Gastroesophageal sphincter (tissue), 4 donors: ENCODE results near the gene PAX3. TPM values are rescaled to one million over a fixed set of nuclear protein-coding genes. Genes with fewer than 3 reads are reported as not detected.

Experiments used
- ATAC-seq: fragments of 150-250 bp; one replicate; pipeline ENCODE4 v1.9.1; 2016; ENCODE audit warnings: mild to moderate bottlenecking, moderate library complexity
- H3K27ac ChIP-seq, 4 donors: fragments of 200-600 bp; sonication (generic) in 3 of 4; 1 replicate in 3 of 4; 2 replicates in 1 of 4; pipeline ENCODE4 v1.5.1; 2016 to 2019
- H3K27me3 ChIP-seq: fragments of 200-600 bp; sonication (generic); one replicate; pipeline ENCODE4 v1.5.1; 2019
- H3K36me3 ChIP-seq, 2 donors: fragments of 200-600 bp; sonication (generic); one replicate each; pipeline ENCODE4 v1.5.1; 2019; ENCODE audit warnings: control low read depth in 1 of 2
- H3K4me1 ChIP-seq, 3 donors: fragments of 200-600 bp; sonication (generic); 1 replicate in 2 of 3; 2 replicates in 1 of 3; pipeline ENCODE4 v1.5.1; 2016 to 2019; ENCODE audit warnings: control low read depth in 2 of 3
- H3K4me3 ChIP-seq, 2 donors: fragments of 200-600 bp; sonication (generic); one replicate each; pipeline ENCODE4 v1.5.1; 2019; ENCODE audit warnings: mild to moderate bottlenecking in 1 of 2, moderate library complexity in 1 of 2
- H3K9me3 ChIP-seq, 3 donors: fragments of 200-600 bp; sonication (generic); one replicate each; pipeline ENCODE4 v1.5.1; 2017 to 2019; ENCODE audit warnings: control low read depth in 2 of 3
- CTCF ChIP-seq, 4 experiments: fragments of 200-600 bp in 2 of 4; fragments of 450-650 bp in 2 of 4; sonication (generic) in 1 of 4; IDR thresholded peaks; one replicate each; pipeline ENCODE4 v1.5.1; 2017 to 2019; ENCODE audit warnings: antibody characterized with exemption in 4 of 4, mild to moderate bottlenecking in 2 of 4, moderate library complexity in 2 of 4
- EP300 ChIP-seq: sonication (generic); formaldehyde crosslinking; IDR thresholded peaks from one replicate; pipeline ENCODE4 v1.6.1; 2017; ENCODE audit warnings: antibody characterized with exemption, mild to moderate bottlenecking
- POLR2A ChIP-seq, 2 donors: fragments of 450-650 bp; IDR thresholded peaks; one replicate each; pipeline ENCODE4 v1.6.1; 2017; ENCODE audit warnings: antibody characterized with exemption in 2 of 2, mild to moderate bottlenecking in 2 of 2, moderate library complexity in 1 of 2
- POLR2AphosphoS5 ChIP-seq: sonication (generic); formaldehyde crosslinking; IDR thresholded peaks from one replicate; pipeline ENCODE4 v1.6.1; 2017; ENCODE audit warnings: antibody characterized with exemption
- WGBS, 2 donors: methylation state at CpG; one replicate each; pipeline ENCODE4 v1.1.5; 2018; ENCODE audit warnings: low coverage in 1 of 2; 5-methylcytosine and 5-hydroxymethylcytosine counted together
- total RNA-seq, 4 donors: library from RNA; depleted of rRNA; stranded (reverse); fragments of >200 nt; gene quantifications; one replicate each; pipeline ENCODE4 v1.1.0, GENCODE V29; 2016

The PAX3 gene
- total RNA-seq, 4 donors from 2014 or later, result 0.31 TPM; not detected in 3

DNA sequence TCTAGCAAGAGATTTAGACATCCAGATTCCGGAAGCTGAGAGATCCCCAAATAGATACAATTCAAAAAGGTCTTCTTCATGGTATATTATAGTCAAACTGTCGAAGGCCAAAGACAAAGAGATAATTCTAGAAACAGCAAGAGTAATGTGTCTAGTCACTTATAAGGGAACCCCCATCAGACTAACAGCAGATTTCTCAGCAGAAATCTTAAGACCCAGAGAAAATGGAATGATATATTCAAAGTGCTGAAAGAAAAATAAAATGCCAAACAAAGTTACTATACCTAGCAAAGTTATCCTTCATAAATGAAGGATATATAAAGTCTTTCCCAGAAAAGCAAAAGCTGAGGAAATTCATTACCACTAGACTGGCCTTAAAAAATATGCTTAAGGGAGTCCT lies 36.1 kb upstream of the PAX3 start:
- TF ChIP-seq EP300 (no peak), POLR2AphosphoS5 (no peak), CTCF (IDR thresholded peaks at IDR 0.05) (no peak), POLR2A (IDR thresholded peaks at IDR 0.05) (no peak)
- Histone ChIP-seq H3K9me3 (peaks cover 0 to 31% (median 0%) of the 10 kb centered on the region in 3 donors), H3K36me3 (no peaks in the 10 kb centered on the region), H3K4me1 (no peaks in the 10 kb centered on the region), H3K4me3 (no peak overlapping the region), H3K27me3 (no peaks in the 10 kb centered on the region), H3K27ac (no peak overlapping the region)
- no peak for ATAC-seq
- 92 to 100% methylated on average over 2 of the region's 2 CpGs for WGBS, 2 donors

DNA sequence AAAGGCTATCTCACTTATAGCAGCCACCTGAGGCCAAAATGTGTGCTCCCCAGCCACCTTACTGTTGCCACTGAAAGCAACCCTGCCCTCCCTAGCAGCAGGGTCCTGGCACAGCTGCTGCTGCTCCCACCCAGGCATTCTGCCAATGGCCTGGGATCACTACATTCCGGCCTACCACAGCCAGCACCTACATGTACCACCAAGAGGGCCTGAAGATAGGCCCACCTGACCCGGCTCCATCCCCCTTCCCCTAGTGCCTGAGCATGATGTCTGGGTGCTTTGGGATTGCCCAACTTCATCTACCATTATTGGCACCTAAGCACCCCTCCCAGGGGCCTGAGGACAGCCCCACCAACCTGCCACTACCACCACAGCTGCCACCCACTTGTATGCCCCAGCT lies 34.6 kb upstream of the PAX3 start:
- TF ChIP-seq CTCF (IDR thresholded peaks at IDR 0.05) (no peak), EP300 (no peak), POLR2AphosphoS5 (no peak), POLR2A (IDR thresholded peaks at IDR 0.05) (no peak)
- H3K4me1 ChIP-seq, result no peaks in the 10 kb centered on the region
- H3K4me3 ChIP-seq, result no peak overlapping the region
- no peak overlapping the region for H3K27ac ChIP-seq
- H3K9me3 ChIP-seq, result peaks cover 0 to 35% (median 0%) of the 10 kb centered on the region in 3 donors
- ATAC-seq, result no peak
- no peaks in the 10 kb centered on the region for H3K36me3 ChIP-seq
- no CpG with 5 or more reads among the region's 2 CpGs for WGBS, 2 donors
- no peaks in the 10 kb centered on the region for H3K27me3 ChIP-seq

DNA sequence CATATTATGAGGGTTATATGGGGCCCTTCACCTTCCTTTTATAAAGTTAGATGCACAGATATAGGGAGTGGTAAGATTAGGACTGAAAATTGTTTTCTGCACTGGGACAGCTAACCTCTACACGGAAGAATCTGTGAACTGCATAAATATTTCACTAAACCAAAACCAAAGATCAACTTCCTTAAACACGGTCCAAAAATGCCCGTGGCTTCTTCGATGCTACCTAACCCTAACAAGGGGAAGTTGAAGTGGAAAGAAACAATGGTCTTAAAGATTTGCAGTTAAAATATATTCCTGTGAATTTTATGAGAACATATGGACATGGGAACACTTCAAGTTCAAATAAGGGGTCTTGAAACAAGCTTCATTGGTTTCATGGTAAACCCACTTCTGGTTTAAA lies 33.3 kb upstream of the PAX3 start:
- no peak overlapping the region for H3K4me3 ChIP-seq
- ATAC-seq, result no peak
- H3K9me3 ChIP-seq, result peaks cover 0 to 35% (median 0%) of the 10 kb centered on the region in 3 donors
- no peak overlapping the region for H3K27ac ChIP-seq
- H3K36me3 ChIP-seq, result no peaks in the 10 kb centered on the region
- no peaks in the 10 kb centered on the region for H3K27me3 ChIP-seq
- WGBS, 2 donors, result 63 to 81% methylated on average over 3 to 4 of the region's 4 CpGs
- H3K4me1 ChIP-seq, result no peaks in the 10 kb centered on the region
- TF ChIP-seq EP300, result no peak
- TF ChIP-seq POLR2AphosphoS5, result no peak
- TF ChIP-seq CTCF (IDR thresholded peaks at IDR 0.05), result no peak
- TF ChIP-seq POLR2A (IDR thresholded peaks at IDR 0.05), result no peak

GRCh38 chr2:222330910-222331309 lies 32.1 kb upstream of the PAX3 start:
- WGBS, 2 donors, result 71 to 79% methylated on average over 4 of the region's 4 CpGs
- H3K36me3 ChIP-seq, result no peaks in the 10 kb centered on the region
- no peak overlapping the region for H3K4me3 ChIP-seq
- no peaks in the 10 kb centered on the region for H3K4me1 ChIP-seq
- no peak for ATAC-seq
- TF ChIP-seq CTCF (IDR thresholded peaks at IDR 0.05) (no peak), POLR2A (IDR thresholded peaks at IDR 0.05) (no peak), EP300 (no peak), POLR2AphosphoS5 (no peak)
- peaks cover 0 to 34% (median 0%) of the 10 kb centered on the region in 3 donors for H3K9me3 ChIP-seq
- no peak overlapping the region for H3K27ac ChIP-seq
- H3K27me3 ChIP-seq, result no peaks in the 10 kb centered on the region

GRCh38 chr2:222322236-222322635 lies 23.4 kb upstream of the PAX3 start:
- H3K9me3 ChIP-seq, result no peaks in the 10 kb centered on the region
- no peaks in the 10 kb centered on the region for H3K36me3 ChIP-seq
- no peak for ATAC-seq
- TF ChIP-seq POLR2AphosphoS5 (no peak), CTCF (IDR thresholded peaks at IDR 0.05) (no peak), EP300 (no peak), POLR2A (IDR thresholded peaks at IDR 0.05) (no peak)
- no peak overlapping the region for H3K4me3 ChIP-seq
- peaks cover 0 to 30% (median 10%) of the 10 kb centered on the region in 3 donors for H3K4me1 ChIP-seq
- H3K27me3 ChIP-seq, result peaks cover 55% of the 10 kb centered on the region
- no peak overlapping the region for H3K27ac ChIP-seq
